Measurements from ENCODE around the gene SNX11.

Gene SNX11

GRCh38 chr17:48128400-48128799 lies 20.8 kb downstream of the SNX11 start:
- in situ Hi-C loops (cut with MboI; ENCODE audit: low sequenced_read_pairs): no loop called here

GRCh38 chr17:48129981-48130380 lies 22.4 kb downstream of the SNX11 start:
- in situ Hi-C loops (cut with MboI; ENCODE audit: low sequenced_read_pairs): no loop called here

- in situ Hi-C loops (cut with MboI; ENCODE audit: low sequenced_read_pairs): no loop called here
These were observed 23.8 kb downstream of the SNX11 start for GRCh38 chr17:48131216-48131824.

GRCh38 chr17:48132385-48132784 lies 24.8 kb downstream of the SNX11 start:
- in situ Hi-C loops (cut with MboI; ENCODE audit: low sequenced_read_pairs): no loop called here

GRCh38 chr17:48134912-48135480 lies 27.4 kb downstream of the SNX11 start:
- in situ Hi-C loops (cut with MboI; ENCODE audit: low sequenced_read_pairs): no loop called here

GRCh38 chr17:48137656-48138055 lies 30.1 kb downstream of the SNX11 start:
- in situ Hi-C loops (cut with MboI; ENCODE audit: low sequenced_read_pairs): no loop called here

- in situ Hi-C loops (cut with MboI; ENCODE audit: low sequenced_read_pairs): no loop called here
These were observed 32.4 kb downstream of the SNX11 start for GRCh38 chr17:48139944-48140343.

GRCh38 chr17:48143629-48144028 lies 36.1 kb downstream of the SNX11 start:
- in situ Hi-C loops (cut with MboI; ENCODE audit: low sequenced_read_pairs): no loop called here

GRCh38 chr17:48144231-48144630 lies 36.7 kb downstream of the SNX11 start:
- in situ Hi-C loops (cut with MboI; ENCODE audit: low sequenced_read_pairs): no loop called here

- in situ Hi-C loops (cut with MboI; ENCODE audit: low sequenced_read_pairs): no loop called here
These were observed 37.6 kb downstream of the SNX11 start for GRCh38 chr17:48144976-48145798.

GRCh38 chr17:48148029-48148770 lies 40.6 kb downstream of the SNX11 start:
- in situ Hi-C loops (cut with MboI; ENCODE audit: low sequenced_read_pairs): no loop called here

- in situ Hi-C loops (cut with MboI; ENCODE audit: low sequenced_read_pairs): no loop called here
These were observed 41.6 kb downstream of the SNX11 start for GRCh38 chr17:48148854-48149786.

- in situ Hi-C loops (cut with MboI; ENCODE audit: low sequenced_read_pairs): no loop called here
These were observed 42.4 kb downstream of the SNX11 start for GRCh38 chr17:48149787-48150463.

- in situ Hi-C loops (cut with MboI; ENCODE audit: low sequenced_read_pairs): no loop called here
These were observed 43.0 kb downstream of the SNX11 start for GRCh38 chr17:48150597-48151001.

GRCh38 chr17:48151220-48151619 lies 43.7 kb downstream of the SNX11 start:
- in situ Hi-C loops (cut with MboI; ENCODE audit: low sequenced_read_pairs): no loop called here

GRCh38 chr17:48152289-48152688 lies 44.7 kb downstream of the SNX11 start:
- in situ Hi-C loops (cut with MboI; ENCODE audit: low sequenced_read_pairs): no loop called here

GRCh38 chr17:48153691-48154358 lies 46.3 kb downstream of the SNX11 start:
- in situ Hi-C loops (cut with MboI; ENCODE audit: low sequenced_read_pairs): no loop called here

- in situ Hi-C loops (cut with MboI; ENCODE audit: low sequenced_read_pairs): no loop called here
These were observed 48.5 kb downstream of the SNX11 start for GRCh38 chr17:48155889-48156611.

- in situ Hi-C loops (cut with MboI; ENCODE audit: low sequenced_read_pairs): no loop called here
These were observed 51.7 kb downstream of the SNX11 start for GRCh38 chr17:48159232-48159631.

Data from HL-60/S4 treated with phorbol 12-myristate 13-acetate at 8.2 ng/mL for 4 days and 3 days (cell line).